Measurements from ENCODE around the gene ANKS6.
A peak's percentile ranks its signal among the peaks of the same experiment; 100 is the strongest.

ANKS6 gene

DNA sequence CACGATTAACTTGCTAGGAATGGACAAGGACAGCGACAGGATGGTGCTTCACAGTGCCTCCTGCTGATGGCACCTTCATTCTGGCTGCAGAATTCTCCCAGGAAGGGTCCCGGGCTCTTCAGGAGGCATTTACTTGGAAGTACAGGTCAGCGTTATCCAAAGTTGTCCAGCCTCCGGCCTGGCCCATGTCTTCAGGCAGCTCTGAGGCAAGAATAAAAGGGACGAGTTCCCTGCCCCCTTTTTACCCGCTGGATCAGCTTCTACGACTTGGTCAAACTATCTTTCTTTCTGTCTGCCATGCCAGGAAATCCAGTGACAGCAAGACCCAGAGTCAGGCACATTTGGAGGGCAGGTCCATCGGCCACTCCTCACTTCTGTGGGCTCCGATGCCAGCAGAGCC is 64.3 kb downstream of the ANKS6 start:
- DNase-seq: no peak

DNA sequence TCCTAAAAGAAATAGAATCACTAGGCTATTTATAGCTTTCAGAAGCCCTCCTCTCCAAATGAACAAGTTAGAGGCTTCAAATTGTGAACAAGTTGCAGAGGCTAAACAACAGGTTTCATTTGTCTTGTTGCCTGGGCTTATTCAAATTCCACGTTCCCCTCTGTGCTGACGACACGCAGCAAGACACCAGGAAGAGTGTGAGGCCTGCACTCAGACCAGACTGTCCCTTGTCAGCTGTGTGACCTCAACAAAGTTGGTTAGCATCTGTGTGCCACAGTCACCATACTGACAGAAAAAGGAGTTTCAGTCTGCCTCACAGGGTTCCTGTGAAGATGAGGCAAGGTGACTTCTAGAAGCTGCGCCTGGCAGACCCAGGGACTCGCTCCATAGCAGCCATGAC is 65.5 kb downstream of the ANKS6 start:
- DNase-seq: no peak

DNA sequence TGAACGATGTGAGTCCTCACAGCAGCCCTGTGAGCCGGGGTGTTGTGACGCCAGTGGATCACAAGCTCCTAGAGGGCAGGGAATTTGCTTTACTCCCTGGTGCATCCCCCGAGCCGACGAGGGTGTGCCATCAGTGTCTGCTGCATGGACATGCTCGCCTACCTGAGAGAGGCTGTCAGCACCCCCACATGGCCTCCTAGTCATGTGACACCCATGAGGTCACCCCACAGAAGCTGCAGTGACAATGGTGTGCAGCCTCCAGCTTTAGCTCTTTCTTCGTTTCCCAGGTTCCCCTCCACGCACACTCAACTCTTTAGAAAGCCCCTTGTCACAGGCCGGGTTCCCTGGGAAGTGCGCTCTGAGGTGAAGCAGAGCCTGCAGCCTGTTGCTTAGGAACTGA is 67.9 kb downstream of the ANKS6 start:
- no peak for DNase-seq

DNA sequence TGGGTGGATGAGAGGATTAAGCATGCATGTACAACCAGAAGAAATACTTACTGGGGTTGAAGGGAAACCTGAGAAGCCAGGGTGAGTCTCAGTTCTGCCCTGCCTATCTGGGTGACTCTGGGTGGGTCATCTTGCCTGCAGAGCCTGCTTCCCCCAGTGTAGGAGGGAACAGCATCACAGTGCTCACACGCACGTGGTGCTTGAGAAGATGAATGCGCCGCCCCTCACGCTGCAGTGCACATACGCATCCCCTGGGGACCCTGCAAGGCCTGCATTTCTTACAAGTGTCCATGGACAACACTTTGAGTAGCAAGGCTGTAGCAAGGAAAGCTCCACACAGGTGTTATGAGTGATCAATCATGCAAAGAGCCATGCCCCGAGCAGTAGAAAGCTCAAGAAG is 68.9 kb downstream of the ANKS6 start:
- no peak for DNase-seq

DNA sequence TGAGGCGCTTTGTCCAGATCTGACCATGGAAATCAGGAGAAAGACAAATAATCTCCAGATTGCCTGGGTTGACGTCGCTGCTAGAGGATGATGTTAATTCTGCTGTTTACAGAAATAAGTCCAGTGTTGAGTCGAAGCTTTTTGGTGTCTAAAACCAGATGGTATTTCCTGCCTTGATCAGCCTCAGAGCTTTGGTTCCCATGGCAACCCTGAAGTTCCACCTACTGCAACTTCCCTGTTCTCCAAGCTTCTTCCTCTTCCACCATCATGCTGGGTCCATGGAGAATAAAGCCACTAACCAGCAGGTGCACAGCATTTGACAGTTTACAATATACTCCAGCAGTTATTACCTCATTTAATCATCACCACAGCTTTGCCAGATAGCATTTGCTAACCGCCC is 69.6 kb downstream of the ANKS6 start:
- DNase-seq: no peak

DNA sequence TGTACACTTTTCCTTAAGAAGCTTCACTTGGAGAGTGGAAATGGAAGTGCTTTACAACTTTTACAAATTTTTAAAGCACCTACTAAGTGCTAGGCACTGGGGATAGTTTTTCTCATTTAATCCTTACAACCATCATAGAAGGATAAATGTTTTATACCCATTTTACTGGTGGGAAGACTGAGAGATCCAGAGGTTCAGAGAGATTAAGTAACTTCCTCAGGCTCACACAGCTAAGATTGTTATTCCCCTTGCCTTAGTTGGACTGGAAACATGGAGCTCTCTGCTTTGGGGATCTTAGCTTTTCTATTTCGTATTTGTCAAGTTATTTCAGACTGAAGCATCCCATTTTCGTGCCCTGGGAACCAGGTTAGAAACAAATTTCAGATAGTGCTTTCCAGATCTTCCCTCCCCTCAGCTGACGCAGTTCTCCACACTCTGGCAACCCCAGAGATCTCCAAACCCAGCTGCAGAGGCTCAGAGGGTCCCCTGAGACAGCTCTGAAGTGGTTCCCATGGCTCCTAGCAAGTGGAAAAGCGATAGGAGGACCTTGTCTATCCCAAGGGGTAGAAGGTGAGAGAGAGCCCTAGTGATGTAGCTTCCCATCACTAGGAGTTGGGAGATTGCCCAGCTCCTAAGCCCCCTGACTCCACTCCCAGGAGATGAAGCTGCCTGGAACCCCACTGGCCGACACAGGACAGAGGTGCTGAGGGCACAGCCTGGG is 71.4 kb downstream of the ANKS6 start:
- DNase-seq: no peak

DNA sequence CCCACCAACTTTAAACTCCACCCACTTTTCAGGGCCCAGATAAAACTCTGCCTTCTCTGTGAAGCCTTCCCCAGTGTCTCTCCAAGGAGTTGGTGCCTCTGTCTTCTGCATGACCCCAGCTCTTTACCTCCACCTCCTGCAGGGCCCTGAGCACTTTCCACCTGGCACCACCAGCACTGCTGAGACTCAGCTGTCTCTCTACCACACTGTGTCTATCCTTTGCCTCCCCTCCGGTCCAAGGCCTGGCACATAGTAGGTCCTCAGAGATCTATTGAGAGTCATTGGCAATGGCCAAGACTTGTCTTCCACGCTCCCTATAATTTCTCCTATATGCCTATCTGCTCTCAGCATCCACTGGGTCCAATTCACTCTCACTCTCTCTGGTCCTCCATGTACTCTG is 74.7 kb downstream of the ANKS6 start:
- DNase-seq: no peak

DNA sequence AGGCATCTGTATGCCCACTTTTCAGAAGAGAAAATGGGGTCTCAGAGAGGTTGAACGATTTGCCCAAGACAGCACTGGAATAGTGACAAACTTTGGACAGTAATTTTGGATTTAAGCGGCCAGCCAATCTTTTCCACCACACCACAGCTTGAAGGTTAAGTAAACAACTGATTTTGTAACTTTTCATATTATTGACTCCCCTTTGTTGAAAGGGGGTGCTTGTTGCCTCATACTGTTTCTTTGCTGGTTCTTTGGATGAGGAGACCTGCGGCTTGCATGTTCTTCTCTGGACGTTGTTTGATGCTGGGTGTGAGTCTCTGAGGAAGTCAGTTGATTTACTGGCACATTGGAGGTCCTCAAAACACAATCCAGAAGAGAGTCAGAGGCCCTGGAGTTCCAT is 76.0 kb downstream of the ANKS6 start:
- DNase-seq: no peak

DNA sequence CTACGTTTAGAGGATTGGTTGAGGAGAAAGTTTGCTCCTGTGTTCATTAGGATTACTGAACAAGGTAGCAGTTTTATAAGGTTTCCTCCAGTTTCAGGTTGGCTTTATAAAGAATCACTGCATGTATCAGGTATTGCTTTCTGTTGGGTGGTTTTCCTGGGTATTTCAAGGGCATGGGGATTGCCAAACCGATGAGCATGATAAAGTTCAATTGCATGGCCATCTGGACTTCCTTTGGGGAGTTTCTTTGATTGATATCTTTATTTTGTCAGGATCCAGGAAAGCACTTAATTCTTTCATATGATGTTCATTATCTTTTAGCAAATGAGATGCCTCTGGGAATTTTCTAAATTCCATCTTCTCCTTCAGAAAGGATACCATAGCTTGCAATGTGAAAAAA is 77.3 kb downstream of the ANKS6 start:
- no peak for DNase-seq

DNA sequence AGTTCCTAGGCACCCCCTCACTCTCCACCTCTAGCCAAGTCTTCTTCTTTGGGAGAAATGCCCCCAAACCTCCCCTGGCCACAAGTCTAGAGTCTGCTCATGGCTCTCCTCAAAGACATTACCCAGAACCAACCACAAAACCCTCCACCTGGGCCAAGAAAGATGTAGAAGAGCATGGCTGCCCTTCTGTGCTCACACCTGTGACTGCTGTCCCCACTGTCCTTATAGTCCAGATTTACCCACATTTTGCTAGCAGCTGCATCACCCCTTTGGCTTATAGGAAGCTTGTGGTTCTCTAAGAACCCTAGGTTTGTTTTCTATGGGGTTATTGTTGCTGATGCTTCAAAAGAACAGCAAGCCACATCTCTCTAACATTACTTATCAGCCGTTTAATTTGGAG is 81.5 kb downstream of the ANKS6 start:
- no peak for DNase-seq

DNA sequence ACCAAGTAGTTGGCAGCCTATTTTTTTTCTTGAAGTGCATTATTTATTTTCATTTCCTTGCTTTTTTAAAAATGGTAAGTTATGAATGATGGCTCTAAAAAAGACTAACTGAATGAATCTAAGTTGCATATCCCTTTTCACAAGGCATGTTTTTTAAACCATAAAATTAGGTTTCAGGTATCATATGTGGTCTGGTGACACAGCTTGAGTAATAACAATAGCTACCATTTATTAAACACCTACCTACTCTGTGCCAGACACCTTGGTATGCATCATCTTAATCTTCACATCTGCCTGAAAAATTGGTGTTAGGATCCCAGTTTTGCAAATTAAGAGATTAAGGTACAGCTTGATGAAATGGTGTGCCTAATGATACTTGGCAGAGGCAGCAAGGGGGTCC is 83.4 kb downstream of the ANKS6 start:
- no peak for DNase-seq

DNA sequence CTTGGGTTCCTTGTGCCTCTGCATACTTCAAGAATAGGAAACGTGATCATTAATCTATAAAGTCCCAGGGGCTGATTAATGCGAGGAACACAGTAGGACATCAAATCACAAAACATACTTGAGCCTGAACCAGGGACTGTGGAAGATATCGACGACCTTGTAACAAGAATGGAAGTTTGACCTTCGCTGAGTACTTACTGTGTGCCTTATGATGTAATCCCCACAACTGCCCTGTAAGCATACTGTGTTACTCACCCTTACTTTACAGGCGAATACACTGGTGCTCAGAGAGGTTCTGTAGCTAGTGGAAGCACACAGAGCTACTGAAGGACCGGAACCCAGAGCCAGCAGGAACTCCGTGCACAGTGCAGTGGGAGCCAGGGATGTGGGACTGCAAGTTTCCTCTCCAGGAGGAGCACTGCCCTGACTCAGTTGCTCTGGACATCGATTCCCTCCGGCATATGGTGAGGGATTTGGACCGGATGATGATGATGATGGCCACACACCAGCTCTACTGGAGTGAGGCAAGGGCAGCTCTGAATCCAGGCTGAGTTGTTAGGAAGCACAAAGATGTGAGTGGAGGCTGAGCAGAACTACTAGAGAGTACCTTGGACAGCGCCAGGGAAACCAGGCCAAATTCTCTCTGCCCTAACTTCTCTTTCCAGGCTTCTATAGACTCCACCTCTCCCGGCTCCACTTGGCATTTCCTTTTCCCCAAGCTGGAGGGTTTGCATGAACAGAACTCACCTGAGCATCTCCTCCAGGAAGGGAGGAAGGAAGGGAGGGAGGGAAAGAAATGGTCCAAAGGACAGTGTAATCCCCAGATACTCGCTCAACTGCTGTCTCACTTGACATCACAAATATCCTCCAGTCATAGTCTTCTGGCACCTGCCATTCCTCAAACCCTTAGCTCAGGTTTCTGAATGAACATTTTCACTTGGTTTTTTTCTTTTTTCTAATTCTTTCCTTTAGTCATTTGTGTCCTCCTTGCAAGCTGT is 86.1 kb downstream of the ANKS6 start:
- no peak for DNase-seq

DNA sequence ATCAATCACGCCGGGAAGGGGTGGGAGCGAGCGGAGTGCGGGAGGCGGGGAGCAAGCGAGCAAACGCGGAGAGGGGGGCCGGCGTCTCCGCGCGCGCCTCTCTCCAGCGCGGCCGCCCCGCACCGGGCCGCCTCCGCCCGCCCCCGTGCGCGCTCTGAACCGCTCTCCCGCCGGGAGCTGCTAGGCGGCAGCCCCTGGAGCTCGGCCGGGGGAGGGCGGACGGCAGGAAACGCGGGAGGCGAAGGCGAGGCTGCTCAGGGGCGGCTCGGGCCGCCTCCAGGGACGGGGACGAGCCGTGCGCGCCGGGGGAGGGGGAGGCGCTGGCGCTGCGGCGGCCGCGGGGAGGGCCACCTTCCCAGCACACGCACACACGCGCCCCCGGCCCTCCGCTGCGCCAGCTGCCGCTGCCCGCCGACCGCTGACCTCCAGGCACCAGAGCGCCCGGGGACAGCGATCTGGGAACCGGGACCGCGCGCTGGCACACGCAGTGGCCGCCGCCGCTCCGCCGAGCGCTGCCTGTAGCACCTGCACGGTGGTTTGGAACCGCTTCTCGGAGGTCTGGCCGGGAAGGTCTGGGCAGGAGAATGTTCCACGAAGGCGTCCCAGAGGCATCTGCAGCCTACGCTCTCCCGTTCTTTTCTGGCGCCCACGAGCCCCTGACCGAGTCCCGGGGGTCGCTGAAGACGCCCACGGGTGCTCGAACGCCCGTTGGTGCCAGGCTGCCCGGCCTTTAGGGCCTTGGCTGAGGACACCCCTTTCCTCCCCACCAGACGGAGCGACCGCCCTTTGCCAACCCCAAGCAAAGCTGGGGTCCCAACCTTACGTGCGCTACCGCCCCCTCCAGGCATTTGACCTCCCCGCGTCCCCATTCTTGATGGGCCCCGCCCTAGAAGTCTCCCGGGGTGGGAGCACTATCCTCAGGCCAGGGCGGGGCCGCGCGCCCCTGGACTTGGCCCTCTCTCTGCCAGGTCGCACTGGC is 87.1 kb downstream of the ANKS6 start, which contains the start of gene GABBR2:
Gene GABBR2, minus strand, starts transcription at position 3 of the 979 bp plus-strand sequence. CDS start 198 bp downstream, outside the sequence.
- DNase-seq: no peak

DNA sequence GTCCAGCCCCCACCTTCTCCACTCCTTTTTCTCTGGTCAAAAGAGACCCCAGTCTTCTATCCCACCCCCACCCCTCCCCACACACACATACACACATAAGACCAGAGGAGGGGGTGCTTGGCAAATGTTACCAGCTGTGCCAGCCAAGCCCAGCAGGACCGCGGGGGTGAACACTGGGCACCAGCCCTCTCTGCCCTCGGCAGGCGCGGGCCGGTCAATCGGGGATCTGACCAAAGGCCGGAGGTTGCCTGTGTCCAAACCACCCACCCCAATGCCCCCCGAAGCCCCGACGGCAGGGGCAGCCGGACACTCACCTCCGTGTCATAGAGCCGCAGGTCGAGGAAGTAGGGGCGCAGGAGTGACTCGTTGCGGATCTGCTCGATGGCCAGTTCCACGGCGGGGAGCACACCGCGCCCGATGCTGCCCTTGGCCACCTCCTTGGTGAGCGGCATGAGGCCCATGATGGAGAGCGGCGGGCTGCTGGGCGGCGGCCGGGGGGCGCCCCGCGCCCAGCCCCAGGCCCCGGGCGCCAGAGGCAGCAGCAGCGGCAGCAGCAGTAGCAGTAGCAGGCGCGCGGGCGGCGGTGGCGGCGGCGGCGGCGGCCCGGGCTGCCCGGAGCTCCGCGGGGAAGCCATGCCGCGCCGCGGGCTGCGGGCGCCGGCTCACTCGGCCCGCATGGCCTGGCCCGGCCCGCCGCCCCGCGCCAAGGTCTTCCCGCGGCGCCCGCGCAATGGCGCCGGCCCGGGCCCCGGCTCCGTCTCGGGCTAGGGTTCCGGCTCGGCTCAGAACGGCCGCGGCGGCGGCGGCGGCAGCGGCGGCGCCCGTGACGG is 88.0 kb downstream of the ANKS6 start:
- DNase-seq: no peak

DNA sequence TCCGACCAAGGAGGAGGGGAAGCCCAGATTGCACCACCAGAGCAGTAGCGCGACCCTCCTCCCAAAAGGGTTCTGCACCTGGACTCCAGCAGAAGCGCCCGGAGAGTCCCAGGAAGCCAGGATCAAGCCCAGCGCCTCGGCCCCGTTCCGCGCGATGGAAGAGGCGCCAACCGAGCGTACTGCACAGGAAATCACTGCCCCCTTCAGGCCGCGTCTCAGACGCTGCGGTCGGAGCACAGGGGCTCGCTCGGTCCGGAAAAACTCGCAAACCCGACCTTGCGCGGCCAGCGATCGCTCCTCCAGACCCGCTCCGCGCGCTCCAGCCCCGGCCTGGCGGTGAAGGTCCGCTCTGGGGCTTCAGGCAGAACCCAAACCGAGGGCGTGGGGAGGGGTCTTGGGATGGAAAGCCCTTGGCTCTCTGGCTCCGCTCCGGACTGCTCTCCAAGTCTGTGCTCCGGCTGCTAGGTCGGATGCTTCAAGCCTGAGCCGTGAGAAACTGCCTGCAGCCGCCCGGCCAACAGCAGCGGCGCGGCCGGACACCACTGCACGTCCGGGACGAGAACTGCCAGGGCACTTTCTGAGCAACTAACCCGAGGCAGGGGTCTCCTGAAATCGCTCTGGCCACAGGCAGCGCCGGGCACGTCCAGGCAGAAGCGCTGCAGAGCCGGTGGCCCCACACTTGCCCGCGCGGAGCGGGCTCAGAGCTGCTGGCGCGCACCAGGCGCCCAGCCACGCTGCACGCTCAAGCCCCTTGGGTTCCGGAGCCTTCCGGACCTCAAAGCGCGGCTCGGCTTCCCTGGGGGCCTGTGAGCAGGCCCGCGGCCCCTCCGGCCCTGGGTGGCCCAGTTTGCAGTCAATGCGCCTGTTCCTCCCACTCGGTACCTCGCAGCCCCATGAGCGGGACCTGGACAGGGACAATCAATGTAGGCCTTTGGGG is 88.9 kb downstream of the ANKS6 start:
- peak; percentile 19 for DNase-seq

DNA sequence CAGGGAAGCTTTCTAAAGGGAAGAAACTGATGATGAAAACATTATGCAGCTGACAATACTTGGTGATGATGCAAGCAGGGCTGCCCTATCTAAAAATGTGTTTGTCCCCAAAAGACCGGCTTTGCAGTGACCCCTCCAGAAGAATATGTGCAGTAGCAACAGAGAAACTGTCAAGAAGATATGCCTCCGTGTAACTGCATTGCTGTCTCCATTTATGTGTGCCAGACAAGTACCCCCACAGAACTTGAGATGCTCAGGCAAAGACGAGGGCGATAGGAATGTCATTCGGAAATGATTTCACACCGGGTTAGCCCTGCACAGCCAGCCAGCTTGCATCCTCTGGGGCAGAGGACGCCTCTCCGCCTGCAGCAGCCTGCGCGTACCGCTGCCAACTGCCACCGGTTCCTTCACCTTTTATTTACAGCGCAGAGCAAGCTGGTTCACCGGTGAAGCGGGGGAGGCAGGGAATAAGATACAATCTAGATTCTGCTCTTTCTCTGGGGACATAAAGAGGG is 89.6 kb downstream of the ANKS6 start:
- no peak for DNase-seq

DNA sequence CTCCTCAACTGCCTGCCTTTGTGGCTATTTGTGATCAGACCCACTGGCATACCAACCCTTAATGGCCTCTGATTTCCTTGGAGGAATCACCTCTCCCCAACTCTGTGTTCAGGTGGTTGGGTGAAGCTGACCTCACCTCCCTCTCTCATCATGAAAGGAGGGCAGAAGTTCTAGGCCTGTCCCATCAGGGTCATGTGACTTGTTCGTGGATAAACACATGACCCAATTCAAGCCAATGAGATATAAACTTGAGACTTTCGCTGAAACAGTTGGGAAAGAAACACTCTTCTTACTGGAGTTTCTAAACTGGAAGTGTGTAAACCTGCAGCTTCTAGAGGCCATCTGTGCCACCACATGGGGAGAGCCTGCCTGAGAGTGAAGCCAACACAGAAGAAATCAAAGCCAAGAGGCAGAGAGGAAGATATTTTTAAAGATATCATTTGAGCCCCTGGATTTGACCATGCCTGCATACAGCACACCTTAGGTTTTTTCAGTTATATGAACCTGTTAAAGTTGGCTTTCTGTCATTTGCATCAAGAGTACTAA is 93.4 kb downstream of the ANKS6 start:
- DNase-seq: no peak

DNA sequence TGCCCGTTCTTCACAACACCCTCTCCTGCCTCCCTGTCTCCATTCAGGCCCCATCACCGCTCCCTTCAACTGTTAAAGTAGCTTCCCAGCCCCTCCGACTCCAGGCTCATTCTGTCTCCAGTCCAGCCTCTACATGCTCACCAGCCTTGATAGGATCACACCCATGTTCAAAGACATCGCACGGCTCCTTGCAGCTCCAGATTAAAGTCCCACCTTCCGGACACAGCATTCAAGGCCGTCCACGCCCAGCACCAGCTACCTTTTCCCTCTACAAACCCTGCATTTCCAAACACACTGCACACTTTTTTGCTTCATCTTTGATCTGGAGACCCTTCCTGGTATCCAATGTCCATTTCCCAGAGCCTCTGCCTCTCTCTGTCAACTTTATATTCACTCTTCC is 94.0 kb downstream of the ANKS6 start:
- DNase-seq: no peak

DNA sequence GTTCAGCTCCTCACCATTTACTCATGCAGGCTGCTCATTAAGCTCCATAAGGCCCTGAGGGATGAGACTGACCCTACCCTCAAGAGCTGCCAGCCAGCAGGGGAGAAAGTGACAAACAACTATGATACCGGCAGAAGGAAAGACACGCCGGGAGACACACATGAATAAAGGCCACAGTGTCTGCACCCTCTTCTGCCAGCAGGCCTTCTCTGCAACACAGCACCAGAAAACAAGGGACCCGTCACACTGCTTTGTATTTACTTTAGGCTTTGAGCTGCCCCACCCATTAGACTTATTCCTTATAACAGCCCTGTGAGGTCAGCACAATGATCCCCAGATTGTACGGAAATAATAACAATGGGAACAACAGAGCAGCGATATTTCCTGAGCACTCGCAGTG is 94.8 kb downstream of the ANKS6 start:
- DNase-seq: no peak

DNA sequence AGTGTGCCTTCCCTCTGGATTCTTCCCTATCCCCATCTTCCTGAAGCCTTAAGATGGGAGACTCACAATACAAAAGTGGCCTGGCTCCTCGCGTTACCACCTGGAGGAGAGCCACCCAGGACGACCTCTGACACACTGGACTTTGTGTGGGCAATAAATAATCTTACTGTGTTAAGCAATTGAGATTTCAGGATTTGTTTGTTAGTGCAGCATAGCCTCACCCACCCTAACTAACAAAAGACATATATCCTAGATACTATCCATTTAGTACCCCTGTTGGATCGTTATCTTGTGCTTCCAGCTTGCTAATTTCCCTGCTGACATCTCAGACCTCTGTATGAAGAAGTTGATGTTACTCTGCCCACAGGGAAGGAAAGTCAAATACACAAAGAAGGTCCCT is 95.6 kb downstream of the ANKS6 start:
- DNase-seq: no peak
